ENCODE results near the gene NPAS4.

The NPAS4 gene

DNA sequence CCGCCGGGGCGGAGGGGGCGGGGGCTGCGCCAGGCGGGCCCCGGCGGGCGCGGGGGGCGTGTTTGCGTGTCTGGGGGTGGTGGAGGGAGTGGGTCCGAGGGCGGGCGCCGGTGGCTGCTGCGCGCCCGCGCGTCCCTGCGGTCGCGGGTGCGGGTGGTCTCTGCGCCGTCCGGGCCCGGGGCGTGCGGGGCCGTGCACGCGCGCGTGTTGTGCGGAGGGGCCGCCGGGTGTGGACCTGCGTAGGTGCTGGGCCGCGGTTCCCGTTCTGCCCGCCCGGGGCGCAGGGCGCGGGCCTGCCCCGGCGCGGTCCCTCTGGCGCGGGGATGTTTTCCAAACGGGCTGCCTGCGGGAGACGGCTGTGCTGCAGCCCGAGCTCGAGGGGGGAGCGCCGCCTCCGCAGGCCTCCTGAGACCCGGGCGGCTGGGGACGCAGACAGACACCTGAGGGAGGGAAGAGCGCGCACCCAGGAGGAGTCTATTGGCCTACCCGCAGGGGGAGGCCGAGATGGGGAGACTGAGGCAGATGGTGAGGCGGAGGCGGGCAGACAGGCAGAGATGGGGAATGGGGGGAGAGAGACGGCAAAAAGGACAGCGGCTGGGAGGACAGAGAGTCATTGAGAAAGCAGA, 46.3 kb downstream of the NPAS4 start:
- peak; percentile 48 for ATAC-seq
- TF ChIP-seq, protein P1, sequence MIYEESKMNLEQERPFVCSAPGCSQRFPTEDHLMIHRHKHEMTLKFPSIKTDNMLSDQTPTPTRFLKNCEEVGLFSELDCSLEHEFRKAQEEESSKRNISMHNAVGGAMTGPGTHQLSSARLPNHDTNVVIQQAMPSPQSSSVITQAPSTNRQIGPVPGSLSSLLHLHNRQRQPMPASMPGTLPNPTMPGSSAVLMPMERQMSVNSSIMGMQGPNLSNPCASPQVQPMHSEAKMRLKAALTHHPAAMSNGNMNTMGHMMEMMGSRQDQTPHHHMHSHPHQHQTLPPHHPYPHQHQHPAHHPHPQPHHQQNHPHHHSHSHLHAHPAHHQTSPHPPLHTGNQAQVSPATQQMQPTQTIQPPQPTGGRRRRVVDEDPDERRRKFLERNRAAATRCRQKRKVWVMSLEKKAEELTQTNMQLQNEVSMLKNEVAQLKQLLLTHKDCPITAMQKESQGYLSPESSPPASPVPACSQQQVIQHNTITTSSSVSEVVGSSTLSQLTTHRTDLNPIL (CRISPR knock-in tag; IDR thresholded peaks at IDR 0.05; ENCODE audit: low read depth), result no peak
- TF ChIP-seq ARNTL (CRISPR knock-in tag; IDR thresholded peaks at IDR 0.05; ENCODE audit: borderline replicate concordance, low read depth) (no peak), SNAI2 (CRISPR knock-in tag; IDR thresholded peaks at IDR 0.05) (no peak), ZFP30 (CRISPR knock-in tag; IDR thresholded peaks at IDR 0.05) (no peak), CSDC2 (CRISPR knock-in tag; IDR thresholded peaks at IDR 0.05) (no peak), ESRRG (CRISPR knock-in tag; IDR thresholded peaks at IDR 0.05) (no peak), ZNF565 (CRISPR knock-in tag; conservative IDR thresholded peaks at IDR 0.05; ENCODE audit: low read depth) (no peak), ISL1 (CRISPR knock-in tag; IDR thresholded peaks at IDR 0.05) (no peak), TCF4 (CRISPR knock-in tag; IDR thresholded peaks at IDR 0.05; ENCODE audit: borderline replicate concordance) (no peak), GLIS3 (CRISPR knock-in tag; IDR thresholded peaks at IDR 0.05) (no peak), BACH2 (CRISPR knock-in tag; IDR thresholded peaks at IDR 0.05; ENCODE audit: borderline replicate concordance) (no peak)
- TF ChIP-seq, protein P2, sequence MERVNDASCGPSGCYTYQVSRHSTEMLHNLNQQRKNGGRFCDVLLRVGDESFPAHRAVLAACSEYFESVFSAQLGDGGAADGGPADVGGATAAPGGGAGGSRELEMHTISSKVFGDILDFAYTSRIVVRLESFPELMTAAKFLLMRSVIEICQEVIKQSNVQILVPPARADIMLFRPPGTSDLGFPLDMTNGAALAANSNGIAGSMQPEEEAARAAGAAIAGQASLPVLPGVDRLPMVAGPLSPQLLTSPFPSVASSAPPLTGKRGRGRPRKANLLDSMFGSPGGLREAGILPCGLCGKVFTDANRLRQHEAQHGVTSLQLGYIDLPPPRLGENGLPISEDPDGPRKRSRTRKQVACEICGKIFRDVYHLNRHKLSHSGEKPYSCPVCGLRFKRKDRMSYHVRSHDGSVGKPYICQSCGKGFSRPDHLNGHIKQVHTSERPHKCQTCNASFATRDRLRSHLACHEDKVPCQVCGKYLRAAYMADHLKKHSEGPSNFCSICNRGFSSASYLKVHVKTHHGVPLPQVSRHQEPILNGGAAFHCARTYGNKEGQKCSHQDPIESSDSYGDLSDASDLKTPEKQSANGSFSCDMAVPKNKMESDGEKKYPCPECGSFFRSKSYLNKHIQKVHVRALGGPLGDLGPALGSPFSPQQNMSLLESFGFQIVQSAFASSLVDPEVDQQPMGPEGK (CRISPR knock-in tag; IDR thresholded peaks at IDR 0.05; ENCODE audit: borderline replicate concordance), result no peak
- TF ChIP-seq, protein P3, sequence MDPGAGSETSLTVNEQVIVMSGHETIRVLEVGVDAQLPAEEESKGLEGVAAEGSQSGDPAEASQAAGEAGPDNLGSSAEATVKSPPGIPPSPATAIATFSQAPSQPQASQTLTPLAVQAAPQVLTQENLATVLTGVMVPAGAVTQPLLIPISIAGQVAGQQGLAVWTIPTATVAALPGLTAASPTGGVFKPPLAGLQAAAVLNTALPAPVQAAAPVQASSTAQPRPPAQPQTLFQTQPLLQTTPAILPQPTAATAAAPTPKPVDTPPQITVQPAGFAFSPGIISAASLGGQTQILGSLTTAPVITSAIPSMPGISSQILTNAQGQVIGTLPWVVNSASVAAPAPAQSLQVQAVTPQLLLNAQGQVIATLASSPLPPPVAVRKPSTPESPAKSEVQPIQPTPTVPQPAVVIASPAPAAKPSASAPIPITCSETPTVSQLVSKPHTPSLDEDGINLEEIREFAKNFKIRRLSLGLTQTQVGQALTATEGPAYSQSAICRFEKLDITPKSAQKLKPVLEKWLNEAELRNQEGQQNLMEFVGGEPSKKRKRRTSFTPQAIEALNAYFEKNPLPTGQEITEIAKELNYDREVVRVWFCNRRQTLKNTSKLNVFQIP (CRISPR knock-in tag; IDR thresholded peaks at IDR 0.05; ENCODE audit: borderline replicate concordance, low read depth), result no peak
- TF ChIP-seq, protein P4, sequence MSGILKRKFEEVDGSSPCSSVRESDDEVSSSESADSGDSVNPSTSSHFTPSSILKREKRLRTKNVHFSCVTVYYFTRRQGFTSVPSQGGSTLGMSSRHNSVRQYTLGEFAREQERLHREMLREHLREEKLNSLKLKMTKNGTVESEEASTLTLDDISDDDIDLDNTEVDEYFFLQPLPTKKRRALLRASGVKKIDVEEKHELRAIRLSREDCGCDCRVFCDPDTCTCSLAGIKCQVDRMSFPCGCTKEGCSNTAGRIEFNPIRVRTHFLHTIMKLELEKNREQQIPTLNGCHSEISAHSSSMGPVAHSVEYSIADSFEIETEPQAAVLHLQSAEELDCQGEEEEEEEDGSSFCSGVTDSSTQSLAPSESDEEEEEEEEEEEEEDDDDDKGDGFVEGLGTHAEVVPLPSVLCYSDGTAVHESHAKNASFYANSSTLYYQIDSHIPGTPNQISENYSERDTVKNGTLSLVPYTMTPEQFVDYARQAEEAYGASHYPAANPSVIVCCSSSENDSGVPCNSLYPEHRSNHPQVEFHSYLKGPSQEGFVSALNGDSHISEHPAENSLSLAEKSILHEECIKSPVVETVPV (CRISPR knock-in tag; IDR thresholded peaks at IDR 0.05), result no peak

DNA sequence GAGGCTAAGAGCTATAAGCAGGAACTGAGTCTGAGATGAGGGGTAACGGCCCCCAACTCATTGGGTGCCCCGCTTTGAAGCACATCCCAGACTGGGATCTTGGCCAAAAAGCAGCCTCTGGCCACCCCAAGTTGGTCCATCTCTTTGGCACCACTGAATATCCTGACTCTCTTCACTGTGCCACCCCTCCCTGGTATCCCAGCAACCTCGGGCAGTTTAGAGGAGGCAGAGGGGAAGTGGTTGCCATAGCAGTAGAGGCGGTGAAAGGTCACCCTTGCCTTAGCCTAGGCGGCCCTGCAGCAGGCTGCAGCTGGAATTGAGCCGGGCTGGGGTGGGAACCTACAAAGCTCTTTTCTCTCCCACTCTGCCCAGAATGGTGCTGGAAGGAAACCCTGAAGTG, 46.9 kb downstream of the NPAS4 start:
- no peak; the same call in 2 of the 3 replicates for ATAC-seq
- TF ChIP-seq CSDC2 (CRISPR knock-in tag; IDR thresholded peaks at IDR 0.05), result no peak
- no peak for TF ChIP-seq ARNTL (CRISPR knock-in tag; IDR thresholded peaks at IDR 0.05; ENCODE audit: borderline replicate concordance, low read depth)
- no peak for TF ChIP-seq ZFP30 (CRISPR knock-in tag; IDR thresholded peaks at IDR 0.05)
- no peak for TF ChIP-seq OSR1 (CRISPR knock-in tag; IDR thresholded peaks at IDR 0.05)
- no peak for TF ChIP-seq ZNF8 (CRISPR knock-in tag; IDR thresholded peaks at IDR 0.05)
- no peak for TF ChIP-seq RARB (CRISPR knock-in tag; IDR thresholded peaks at IDR 0.05)
- no peak for TF ChIP-seq BACH2 (CRISPR knock-in tag; IDR thresholded peaks at IDR 0.05; ENCODE audit: borderline replicate concordance)
- TF ChIP-seq, protein P1 (CRISPR knock-in tag; IDR thresholded peaks at IDR 0.05; ENCODE audit: low read depth), result no peak
- TF ChIP-seq GLIS3 (CRISPR knock-in tag; IDR thresholded peaks at IDR 0.05), result no peak

DNA sequence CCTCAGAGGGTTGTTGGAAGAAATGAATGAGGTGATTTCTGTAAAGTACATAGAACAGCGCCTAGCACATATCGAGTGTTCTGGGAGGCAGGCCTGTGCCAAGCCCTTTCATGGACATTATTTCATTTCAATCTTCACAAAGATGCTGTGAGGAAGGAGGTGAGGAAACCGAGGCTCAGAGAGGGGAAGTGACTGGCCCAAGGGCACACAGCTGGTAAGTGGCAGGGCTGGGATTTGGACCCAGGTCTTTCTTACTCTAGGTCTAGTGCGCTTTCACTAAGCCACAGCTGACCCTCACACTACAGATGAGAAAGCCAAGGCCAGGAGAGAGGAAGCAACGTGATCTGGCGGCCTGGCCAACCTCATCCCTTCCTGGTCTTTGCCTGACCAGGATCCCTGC, 47.9 kb downstream of the NPAS4 start:
- TF ChIP-seq, protein P2 (CRISPR knock-in tag; IDR thresholded peaks at IDR 0.05; ENCODE audit: borderline replicate concordance), result no peak
- TF ChIP-seq TCF4 (CRISPR knock-in tag; IDR thresholded peaks at IDR 0.05; ENCODE audit: borderline replicate concordance), result no peak
- no peak for TF ChIP-seq ZNF565 (CRISPR knock-in tag; conservative IDR thresholded peaks at IDR 0.05; ENCODE audit: low read depth)
- no peak for TF ChIP-seq BACH2 (CRISPR knock-in tag; IDR thresholded peaks at IDR 0.05; ENCODE audit: borderline replicate concordance)
- no peak for TF ChIP-seq SNAI2 (CRISPR knock-in tag; IDR thresholded peaks at IDR 0.05)
- TF ChIP-seq ZNF8 (CRISPR knock-in tag; IDR thresholded peaks at IDR 0.05), result no peak
- TF ChIP-seq, protein P3 (CRISPR knock-in tag; IDR thresholded peaks at IDR 0.05; ENCODE audit: borderline replicate concordance, low read depth), result no peak
- TF ChIP-seq, protein P1 (CRISPR knock-in tag; IDR thresholded peaks at IDR 0.05; ENCODE audit: low read depth), result no peak
- TF ChIP-seq GLIS3 (CRISPR knock-in tag; IDR thresholded peaks at IDR 0.05), result no peak
- ATAC-seq, result no peak

Data from SK-N-SH treated with all-trans-retinoic acid at 6 μM for 48 hours (cell line).